GOT3 (cell line): ENCODE measurements around the gene LRRC61.

ENCODE experiments used
- DNase-seq: peaks from one replicate; lab custom pipeline; 2025; ENCODE audit warnings: mixed read lengths; lab: John Stamatoyannopoulos, UW

Gene LRRC61

DNA sequence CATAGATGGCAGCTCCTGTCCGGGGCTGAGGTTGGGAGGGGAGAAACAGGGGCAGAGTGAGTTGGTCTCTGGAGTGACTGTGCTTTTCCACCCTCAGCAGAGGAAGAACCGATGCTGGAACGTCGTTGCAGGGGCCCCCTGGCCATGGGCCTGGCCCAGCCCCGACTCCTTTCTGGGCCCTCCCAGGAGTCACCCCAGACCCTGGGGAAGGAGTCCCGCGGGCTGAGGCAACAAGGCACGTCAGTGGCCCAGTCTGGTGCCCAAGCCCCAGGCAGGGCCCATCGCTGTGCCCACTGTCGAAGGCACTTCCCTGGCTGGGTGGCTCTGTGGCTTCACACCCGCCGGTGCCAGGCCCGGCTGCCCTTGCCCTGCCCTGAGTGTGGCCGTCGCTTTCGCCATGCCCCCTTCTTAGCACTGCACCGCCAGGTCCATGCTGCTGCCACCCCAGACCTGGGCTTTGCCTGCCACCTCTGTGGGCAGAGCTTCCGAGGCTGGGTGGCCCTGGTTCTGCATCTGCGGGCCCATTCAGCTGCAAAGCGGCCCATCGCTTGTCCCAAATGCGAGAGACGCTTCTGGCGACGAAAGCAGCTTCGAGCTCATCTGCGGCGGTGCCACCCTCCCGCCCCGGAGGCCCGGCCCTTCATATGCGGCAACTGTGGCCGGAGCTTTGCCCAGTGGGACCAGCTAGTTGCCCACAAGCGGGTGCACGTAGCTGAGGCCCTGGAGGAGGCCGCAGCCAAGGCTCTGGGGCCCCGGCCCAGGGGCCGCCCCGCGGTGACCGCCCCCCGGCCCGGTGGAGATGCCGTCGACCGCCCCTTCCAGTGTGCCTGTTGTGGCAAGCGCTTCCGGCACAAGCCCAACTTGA, 48.2 kb downstream of the LRRC61 start:
- no peak for DNase-seq

DNA sequence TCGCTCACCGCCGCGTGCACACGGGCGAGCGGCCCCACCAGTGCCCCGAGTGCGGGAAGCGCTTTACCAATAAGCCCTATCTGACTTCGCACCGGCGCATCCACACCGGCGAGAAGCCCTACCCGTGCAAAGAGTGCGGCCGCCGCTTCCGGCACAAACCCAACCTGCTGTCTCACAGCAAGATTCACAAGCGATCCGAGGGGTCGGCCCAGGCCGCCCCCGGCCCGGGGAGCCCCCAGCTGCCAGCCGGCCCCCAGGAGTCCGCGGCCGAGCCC, 48.8 kb downstream of the LRRC61 start:
- DNase-seq = no peak

DNA sequence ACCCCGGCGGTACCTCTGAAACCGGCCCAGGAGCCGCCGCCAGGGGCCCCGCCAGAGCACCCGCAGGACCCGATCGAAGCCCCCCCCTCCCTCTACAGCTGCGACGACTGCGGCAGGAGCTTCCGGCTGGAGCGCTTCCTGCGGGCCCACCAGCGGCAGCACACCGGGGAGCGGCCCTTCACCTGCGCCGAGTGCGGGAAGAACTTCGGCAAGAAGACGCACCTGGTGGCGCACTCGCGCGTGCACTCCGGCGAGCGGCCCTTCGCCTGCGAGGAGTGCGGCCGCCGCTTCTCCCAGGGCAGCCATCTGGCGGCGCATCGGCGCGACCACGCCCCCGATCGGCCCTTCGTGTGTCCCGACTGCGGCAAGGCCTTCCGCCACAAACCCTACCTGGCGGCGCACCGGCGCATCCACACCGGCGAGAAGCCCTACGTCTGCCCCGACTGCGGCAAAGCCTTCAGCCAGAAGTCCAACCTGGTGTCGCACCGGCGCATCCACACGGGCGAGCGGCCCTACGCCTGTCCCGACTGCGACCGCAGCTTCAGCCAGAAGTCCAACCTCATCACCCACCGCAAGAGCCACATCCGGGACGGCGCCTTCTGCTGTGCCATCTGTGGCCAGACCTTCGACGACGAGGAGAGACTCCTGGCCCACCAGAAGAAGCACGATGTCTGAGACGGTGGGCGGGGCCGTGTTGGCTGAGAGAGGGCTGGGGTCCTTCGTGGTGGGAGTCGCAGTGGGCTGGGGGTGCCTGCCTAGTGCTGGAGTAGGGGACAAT, 49.3 kb downstream of the LRRC61 start:
- DNase-seq = no peak

- no peak for DNase-seq
Measured at GRCh38 chr7:150373049-150373801, 50.1 kb downstream of the LRRC61 start.

DNA sequence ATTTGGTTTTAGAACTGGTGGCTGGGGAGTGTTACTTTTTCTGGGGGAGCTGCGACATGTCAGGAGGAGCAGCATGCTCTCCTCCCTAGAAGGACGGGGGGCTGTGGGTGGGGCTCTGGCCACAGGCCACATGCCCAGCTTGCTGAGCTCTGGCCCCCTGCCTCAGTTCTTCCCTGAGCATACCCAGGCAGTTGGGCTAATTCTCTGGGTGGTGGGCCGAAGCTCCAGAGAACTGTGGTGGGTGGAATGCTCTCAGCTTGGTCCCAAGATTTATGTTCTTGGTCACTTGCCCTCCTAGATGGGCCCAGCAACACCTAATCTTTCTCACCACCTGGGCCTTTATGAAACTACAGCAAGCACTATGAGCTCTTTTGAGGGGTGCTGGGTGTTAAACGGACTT, 50.9 kb downstream of the LRRC61 start:
- DNase-seq = no peak

GRCh38 chr7:150374472-150374871, 51.3 kb downstream of the LRRC61 start:
- no peak for DNase-seq

GRCh38 chr7:150375662-150376521, 52.7 kb downstream of the LRRC61 start:
- DNase-seq = no peak

DNA sequence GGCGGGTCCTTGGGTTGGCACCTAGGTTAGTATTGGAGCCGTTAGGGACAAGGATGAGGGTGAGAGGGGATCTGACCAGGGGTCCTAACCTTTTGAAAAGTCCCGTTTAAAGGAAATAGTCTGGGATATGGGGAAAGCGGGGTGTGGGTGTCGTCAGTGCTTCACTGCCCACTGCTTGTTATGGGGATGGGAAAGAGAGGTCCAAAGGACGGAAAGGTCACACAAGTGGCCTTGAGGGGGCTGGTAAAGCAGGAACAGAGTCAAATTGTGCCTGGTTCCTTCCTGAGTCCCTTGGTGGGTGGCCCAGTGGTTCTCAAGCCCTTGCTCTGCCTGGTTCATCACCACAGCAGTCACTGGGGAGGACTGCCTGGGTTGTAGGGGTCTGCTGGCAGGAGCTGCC, 53.4 kb downstream of the LRRC61 start:
- DNase-seq = no peak

GRCh38 chr7:150377196-150377595, 54.0 kb downstream of the LRRC61 start:
- DNase-seq = no peak

GRCh38 chr7:150377635-150378034, 54.5 kb downstream of the LRRC61 start:
- DNase-seq = no peak

GRCh38 chr7:150378115-150378852, 55.1 kb downstream of the LRRC61 start:
- no peak for DNase-seq

DNA sequence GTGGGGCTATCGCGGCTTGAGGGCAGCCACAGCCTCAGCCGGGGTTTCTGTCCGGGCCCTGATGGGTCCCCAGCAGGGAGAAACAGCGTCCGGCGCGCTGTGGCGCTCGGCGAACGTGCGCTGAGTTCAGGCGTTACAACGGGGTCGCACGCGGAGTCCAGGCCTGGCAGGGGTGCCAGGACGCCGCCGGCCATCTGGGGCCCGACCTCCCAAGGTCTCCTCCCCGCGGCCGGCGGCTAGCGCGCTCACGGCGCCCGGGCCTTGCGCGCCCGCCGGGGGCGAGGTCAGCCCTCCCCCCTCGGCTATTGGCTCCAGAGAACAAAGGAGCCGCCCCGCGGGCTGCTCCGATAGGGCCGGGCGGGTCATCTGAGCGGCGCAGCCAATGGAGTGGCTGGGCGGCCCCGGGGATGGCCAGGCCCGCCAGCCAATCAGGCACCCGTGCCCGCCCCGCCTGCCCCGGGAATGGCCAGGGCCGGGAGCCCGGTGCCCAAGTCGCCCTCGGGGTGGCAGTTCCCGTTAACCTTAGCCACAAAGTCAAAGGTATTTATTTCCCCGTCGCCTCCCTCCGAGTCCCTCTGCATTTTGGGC, 55.8 kb downstream of the LRRC61 start, which contains the start of gene ZNF775:
Gene ZNF775, plus strand, starts transcription at position 478 of the 588 bp plus-strand sequence. CDS start 9,141 bp downstream, outside the sequence.
- peak; percentile 82 for DNase-seq

DNA sequence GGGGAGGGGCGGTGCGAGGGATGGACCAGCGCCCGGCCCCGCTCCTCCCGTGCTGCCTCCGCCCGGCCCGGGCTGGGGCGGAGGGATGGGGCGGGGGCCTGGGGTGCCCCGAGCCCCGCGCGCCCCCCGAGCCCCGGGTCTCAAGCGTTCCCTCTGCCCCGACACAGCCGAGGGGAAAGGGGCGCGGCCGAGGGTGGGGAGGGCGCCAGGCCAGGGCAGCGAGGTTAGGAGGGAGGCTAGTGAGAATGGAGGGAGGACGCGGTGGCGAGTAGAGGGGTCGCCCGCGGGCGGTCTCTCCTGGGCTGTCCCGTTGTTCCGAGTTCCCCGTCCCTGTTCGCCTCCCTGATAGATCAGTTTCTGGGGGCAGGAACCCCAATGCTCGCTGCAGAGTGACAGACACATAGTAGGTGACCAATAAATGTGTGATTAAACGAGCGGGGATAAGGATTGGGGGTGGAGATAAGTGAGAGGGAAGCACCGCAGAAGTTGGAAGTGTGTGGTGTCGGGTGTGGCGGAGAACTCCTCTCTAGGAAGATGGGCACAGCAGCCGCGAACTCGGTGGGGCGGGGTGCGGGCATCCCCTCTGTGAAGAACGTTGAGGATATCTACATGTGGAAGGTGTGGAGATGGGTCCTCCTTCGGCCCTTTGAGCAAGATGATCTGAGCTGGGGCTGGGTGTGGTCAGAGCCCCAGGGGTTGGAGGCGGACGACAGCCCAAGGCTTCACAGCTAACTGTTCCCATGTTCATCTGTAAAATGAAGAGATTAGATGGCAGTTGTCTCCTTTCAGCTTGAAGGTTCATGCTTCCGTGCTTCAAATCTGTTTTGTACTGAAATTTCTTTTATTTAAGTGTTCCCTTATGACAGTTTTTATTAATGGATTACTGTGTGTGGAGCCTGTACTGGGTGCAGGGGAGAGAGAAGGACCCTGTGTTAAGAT, 56.6 kb downstream of the LRRC61 start:
- DNase-seq = no peak

DNA sequence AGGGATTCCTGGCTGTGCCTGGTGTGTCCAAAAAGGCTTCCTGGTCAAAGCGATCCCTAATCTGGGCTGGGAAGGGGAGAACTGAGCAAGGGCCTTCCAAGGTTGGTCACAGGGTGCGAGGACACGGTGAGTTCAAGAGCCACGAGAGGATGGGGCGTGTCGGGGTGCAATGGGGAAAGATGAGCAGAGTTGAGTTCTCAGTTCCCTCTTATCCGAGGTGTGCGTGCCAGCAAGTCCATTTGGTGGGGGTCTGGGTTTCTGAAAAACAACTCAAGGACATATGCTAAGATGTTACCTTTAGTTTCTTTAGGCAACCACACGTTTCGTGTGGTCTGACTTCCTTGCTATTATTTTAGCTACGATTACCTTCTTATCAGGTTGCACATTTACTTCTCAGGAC, 57.3 kb downstream of the LRRC61 start:
- no peak for DNase-seq

DNA sequence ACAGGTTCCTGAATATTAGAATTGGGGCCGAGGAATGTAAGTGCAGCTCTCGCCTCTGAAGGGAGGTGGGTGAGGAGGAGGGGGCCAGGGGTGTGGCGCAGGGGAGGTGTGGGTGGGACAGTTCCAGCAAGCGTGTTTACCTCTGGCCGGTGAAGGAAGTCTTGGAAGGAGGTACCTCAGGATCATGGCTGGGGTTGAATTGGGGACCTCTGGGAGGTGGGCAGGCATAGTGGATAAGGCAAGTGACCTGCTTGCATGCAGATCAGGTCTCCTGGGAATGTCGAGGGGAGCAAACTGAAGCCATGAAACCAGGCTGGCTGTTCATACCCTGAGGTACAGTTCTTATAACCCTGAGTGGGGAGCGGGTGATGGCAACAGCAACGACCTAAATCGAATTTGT, 57.9 kb downstream of the LRRC61 start:
- DNase-seq = no peak

DNA sequence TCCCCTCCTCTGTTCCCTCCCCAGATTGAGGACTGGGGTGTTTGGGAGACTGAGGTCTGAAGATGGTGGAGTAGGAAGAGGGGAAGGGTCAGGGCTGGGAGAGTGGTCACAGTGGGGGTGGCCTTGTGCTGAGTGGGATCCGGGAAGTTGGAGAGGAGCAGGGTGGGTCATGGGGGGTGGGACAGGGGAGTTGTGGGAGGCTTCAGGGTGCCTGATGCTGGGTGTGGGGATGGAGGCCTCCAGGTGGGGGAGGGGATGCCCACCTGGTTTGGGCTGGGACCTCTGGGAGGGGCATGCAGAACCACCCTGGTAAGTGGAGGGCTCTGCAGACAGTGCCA, 58.6 kb downstream of the LRRC61 start:
- DNase-seq = no peak

DNA sequence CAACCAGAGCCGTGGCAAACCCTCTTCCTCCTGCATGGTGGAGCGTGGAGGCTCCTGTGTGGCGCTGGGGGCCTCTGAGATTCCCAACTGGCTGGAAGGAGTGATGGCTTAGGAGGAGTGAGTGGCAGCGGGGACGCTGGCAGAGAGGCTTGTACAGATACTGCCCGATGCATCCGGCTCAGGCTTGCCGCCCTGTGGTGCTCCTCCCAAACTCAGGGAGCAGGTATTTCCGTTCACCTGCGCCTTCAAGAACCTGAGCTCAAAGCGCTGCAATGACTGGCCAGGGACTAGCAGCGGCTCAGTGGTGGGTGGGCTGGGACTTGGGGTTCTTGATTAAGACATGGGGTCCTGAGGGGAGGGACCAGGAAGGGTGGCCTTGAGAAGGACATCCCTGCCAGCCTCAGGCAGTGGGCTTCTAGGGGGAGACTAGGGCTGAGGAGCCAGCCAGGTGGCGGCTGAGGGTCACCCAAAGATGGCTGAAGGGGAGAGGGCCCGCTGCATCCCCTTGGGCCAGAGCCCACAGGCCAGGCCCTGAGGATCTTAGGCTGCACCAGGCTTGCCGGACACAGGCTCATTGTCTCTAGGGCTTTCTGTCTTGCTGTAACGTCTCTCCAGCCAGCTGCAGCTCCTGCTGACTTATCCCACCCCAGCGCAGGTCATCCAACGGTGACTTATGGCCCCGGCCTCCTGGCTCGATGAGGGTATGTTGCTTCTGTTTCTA, 59.1 kb downstream of the LRRC61 start:
- DNase-seq = no peak

GRCh38 chr7:150382844-150383225, 59.7 kb downstream of the LRRC61 start:
- DNase-seq = no peak
